Calu3 (cell line): ENCODE data around the gene TFAP2A. TPM values are rescaled to one million over a fixed set of nuclear protein-coding genes. Genes with fewer than 3 reads are reported as not detected.

ENCODE experiments used
- BruUV-seq: library from RNA; stranded (reverse); fragments of 400-500 nt; replicated peaks from 2 replicates; lab custom pipeline; 2021; lab: Mats Ljungman, UMichigan
- CTCF ChIA-PET: fragments of 300-600 bp; sonication (Branson Sonifier 250); formaldehyde crosslinking; loops from one replicate; lab custom pipeline; 2022; ENCODE audit warnings: antibody characterized with exemption; lab: Charles Lee
- DNase-seq: peaks from one replicate; pipeline ENCODE4 v3.0.0; 2022
- H3K27ac Mint-ChIP-seq: one replicate; pipeline ENCODE4 v1.8.0; 2022; ENCODE audit warnings: mixed read lengths; ENCODE audit not compliant: unreplicated experiment
- H3K27me3 Mint-ChIP-seq: one replicate; pipeline ENCODE4 v1.8.0; 2022; ENCODE audit warnings: mixed read lengths; ENCODE audit not compliant: unreplicated experiment
- H3K36me3 Mint-ChIP-seq: one replicate; pipeline ENCODE4 v1.8.0; 2022; ENCODE audit warnings: mild to moderate bottlenecking, moderate library complexity, mixed read lengths; ENCODE audit not compliant: insufficient read depth, unreplicated experiment
- H3K4me1 Mint-ChIP-seq: one replicate; pipeline ENCODE4 v1.8.0; 2022; ENCODE audit warnings: mild to moderate bottlenecking, low read depth, mixed read lengths; ENCODE audit not compliant: unreplicated experiment
- H3K4me3 Mint-ChIP-seq: one replicate; pipeline ENCODE4 v1.8.0; 2022; ENCODE audit warnings: mild to moderate bottlenecking, low read depth, moderate library complexity, mixed read lengths; ENCODE audit not compliant: unreplicated experiment
- H3K9me3 Mint-ChIP-seq: one replicate; pipeline ENCODE4 v1.8.0; 2022; ENCODE audit warnings: low read depth, mixed read lengths; ENCODE audit not compliant: unreplicated experiment
- CTCF ChIP-seq: fragments of 200-600 bp; IDR thresholded peaks from one replicate; pipeline ENCODE4 v1.8.0; 2022; ENCODE audit warnings: antibody characterized with exemption; ENCODE audit not compliant: unreplicated experiment
- intact Hi-C: fragments of 100-400 bp; cut with micrococcal nuclease; formaldehyde crosslinking; loops from one replicate; pipeline ENCODE4 v1.10.0; 2022; ENCODE audit not compliant: unreplicated experiment
- total RNA-seq: library from RNA; stranded (reverse); gene quantifications from 2 replicates; pipeline ENCODE4 v1.2.3, GENCODE V29; 2022

TFAP2A gene
- total RNA-seq, 1 experiment from 2014 or later: 74.7 TPM

- Mint-ChIP-seq H3K36me3 (peaks cover 100% of the 10 kb centered on the region), H3K4me1 (peaks cover 2% of the 10 kb centered on the region), H3K27me3 (no peaks in the 10 kb centered on the region), H3K4me3 (peak overlapping the region; percentile 92), H3K27ac (peak overlapping the region; percentile 99), H3K9me3 (no peaks in the 10 kb centered on the region)
- TSS peak; percentile 24 for BruUV-seq
- TF ChIP-seq CTCF: no peak
- DNase-seq: no peak
- CTCF ChIA-PET: no interaction called here
- intact Hi-C loops: loop anchor here (5.0 kb wide), 1 partner anchor 874 kb away; no protein-coding TSS in a partner anchor
Measured at GRCh38 chr6:10411131-10411970, 3.5 kb downstream of the TFAP2A start.

- BruUV-seq: TSS peak; percentile 3
- peak; percentile 9 for DNase-seq
- peaks cover 7% of the 10 kb centered on the region for H3K4me1 Mint-ChIP-seq
- no peaks in the 10 kb centered on the region for H3K9me3 Mint-ChIP-seq
- peak overlapping the region; percentile 92 for H3K4me3 Mint-ChIP-seq
- no peak for TF ChIP-seq CTCF
- intact Hi-C loops: loop anchor here (5.0 kb wide), 1 partner anchor 873 kb away; no protein-coding TSS in a partner anchor
- H3K36me3 Mint-ChIP-seq: peaks cover 100% of the 10 kb centered on the region
- H3K27me3 Mint-ChIP-seq: no peaks in the 10 kb centered on the region
- H3K27ac Mint-ChIP-seq: peak overlapping the region; percentile 99
- CTCF ChIA-PET: no interaction called here
Measured at GRCh38 chr6:10410207-10411050, 4.4 kb downstream of the TFAP2A start.

GRCh38 chr6:10409731-10410206 is 5.1 kb downstream of the TFAP2A start:
- no peaks in the 10 kb centered on the region for H3K27me3 Mint-ChIP-seq
- intact Hi-C loops: loop anchor here (5.0 to 10.0 kb wide), 2 partner anchors 95 to 872 kb away; no protein-coding TSS in a partner anchor
- peak overlapping the region; percentile 92 for H3K4me3 Mint-ChIP-seq
- H3K9me3 Mint-ChIP-seq: no peaks in the 10 kb centered on the region
- peak; percentile 9 for DNase-seq
- CTCF ChIA-PET: interaction anchor here (1.3 kb wide), 1 partner anchor 20 kb away, joined by 4 read pairs; no protein-coding TSS in a partner anchor
- TF ChIP-seq CTCF: no peak
- H3K4me1 Mint-ChIP-seq: peaks cover 7% of the 10 kb centered on the region
- H3K36me3 Mint-ChIP-seq: peaks cover 100% of the 10 kb centered on the region
- H3K27ac Mint-ChIP-seq: peak overlapping the region; percentile 99
- BruUV-seq: no TSS peak

- no peak for DNase-seq
- Mint-ChIP-seq H3K36me3 (peaks cover 100% of the 10 kb centered on the region), H3K27ac (peak overlapping the region; percentile 99), H3K9me3 (no peaks in the 10 kb centered on the region), H3K4me3 (peak overlapping the region; percentile 92), H3K4me1 (peaks cover 7% of the 10 kb centered on the region), H3K27me3 (no peaks in the 10 kb centered on the region)
- intact Hi-C loops: loop anchor here (10.0 kb wide), 1 partner anchor 94 kb away; no protein-coding TSS in a partner anchor
- CTCF ChIA-PET: interaction anchor here (0.5 to 1.3 kb wide), 2 partner anchors 20 to 26 kb away, joined by 3 to 4 read pairs; no protein-coding TSS in a partner anchor
- BruUV-seq: TSS peak; percentile 2
- TF ChIP-seq CTCF: no peak
Measured at GRCh38 chr6:10409233-10409721, 5.6 kb downstream of the TFAP2A start.
